ENCODE results near the gene COL11A2.

- TF ChIP-seq CTCF (IDR thresholded peaks at IDR 0.05) = no peak
- no peak for TF ChIP-seq POLR2A (IDR thresholded peaks at IDR 0.05)
Observed at GRCh38 chr6:33215271-33216116, 23.2 kb upstream of the COL11A2 start.

All from lower leg skin (tissue), 3 donors.